AG10803 (cell line): Measurements from ENCODE around the gene TMEM150A.
"Not testable (repeated sequence)": the region's sequence is repeated elsewhere in the genome, so short reads cannot be mapped to it uniquely, and the experiment has no call there.

Source experiments
- DNase-seq: peaks from one replicate; pipeline ENCODE4 v3.0.0; 2010; ENCODE audit warnings: low read depth
- H3K4me3 ChIP-seq: 2 replicates; pipeline ENCODE4 v1.5.1; 2011; ENCODE audit warnings: mild to moderate bottlenecking, low read length, control low read depth
- CTCF ChIP-seq: conservative IDR thresholded peaks from 2 replicates; pipeline ENCODE4 v1.5.1; 2011; ENCODE audit warnings: mild to moderate bottlenecking, low read length, control low read depth, inconsistent platforms

The TMEM150A gene

GRCh38 chr2:85611705-85612587, 9.4 kb upstream of the TMEM150A start, which contains the start of gene C2orf68:
Gene C2orf68 (minus strand): TSS chr2:85612066. CDS start chr2:85611984, 82 bp downstream.
- peak within 1 kb of the TSS; percentile 77 for H3K4me3 ChIP-seq
- TF ChIP-seq CTCF: no peak
- peak; percentile 82 for DNase-seq

GRCh38 chr2:85611217-85611704, 8.8 kb upstream of the TMEM150A start:
- DNase-seq: no peak
- peak overlapping the region; percentile 77 for H3K4me3 ChIP-seq
- TF ChIP-seq CTCF: no peak

- no peak for DNase-seq
- TF ChIP-seq CTCF: no peak
These were observed 5.0 kb upstream of the TMEM150A start for GRCh38 chr2:85607268-85608215.

GRCh38 chr2:85606116-85606455, 3.6 kb upstream of the TMEM150A start:
- no peak for TF ChIP-seq CTCF
- H3K4me3 ChIP-seq: no peak overlapping the region
- no peak for DNase-seq

More at GRCh38 chr2:85607268-85608215, 5.0 kb upstream of the TMEM150A start:
- H3K4me3 ChIP-seq: no peak overlapping the region

GRCh38 chr2:85605406-85606115, 3.1 kb upstream of the TMEM150A start:
- TF ChIP-seq CTCF: no peak
- H3K4me3 ChIP-seq: no peak overlapping the region
- DNase-seq: peak; percentile 86

- TF ChIP-seq CTCF: no peak
- no peak overlapping the region for H3K4me3 ChIP-seq
- DNase-seq: peak; percentile 29
These were observed 2.3 kb upstream of the TMEM150A start for GRCh38 chr2:85604568-85605339.

GRCh38 chr2:85604133-85604444, 1.6 kb upstream of the TMEM150A start:
- not testable (repeated sequence) for DNase-seq
- H3K4me3 ChIP-seq: peak overlapping the region; percentile 9; the same call in 1 of the 2 replicates
